ENCODE data around the gene PARD3. TPM values are rescaled to one million over a fixed set of nuclear protein-coding genes. Genes with fewer than 3 reads are reported as not detected.

The PARD3 gene
- total RNA-seq, 2 donors from 2014 or later, result 32.0 to 61.9 TPM

DNA sequence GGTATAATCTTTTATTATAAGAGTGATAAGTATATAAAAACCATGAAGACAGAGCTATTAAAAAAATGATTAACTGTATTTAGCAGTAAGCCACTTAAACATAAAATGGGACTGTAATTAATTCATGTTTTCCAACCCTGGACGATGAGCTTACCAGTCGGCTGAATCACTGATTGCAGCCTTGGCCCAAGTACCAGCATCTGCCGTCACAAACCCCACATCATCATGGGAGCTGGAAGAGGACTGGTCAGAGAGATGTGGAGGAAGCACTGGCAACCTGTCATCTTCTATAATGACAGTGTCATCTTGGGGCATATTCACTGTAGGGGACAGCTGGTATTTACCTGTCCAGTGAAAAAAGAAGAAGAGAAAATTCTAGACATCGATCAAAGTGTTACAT, 473.6 kb downstream of the PARD3 start:
- Histone ChIP-seq H3K4me3 (no peak overlapping the region), H3K9me3 (no peaks in the 10 kb centered on the region), H3K27ac (no peak overlapping the region), H3K36me3 (no peaks in the 10 kb centered on the region), H3K4me1 (replicated peaks) (no peaks in the 10 kb centered on the region), H3K27me3 (replicated peaks; ENCODE audit: insufficient read depth) (no peaks in the 10 kb centered on the region)
- TF ChIP-seq POLR2A (IDR thresholded peaks at IDR 0.05) (no peak), POLR2AphosphoS5 (IDR thresholded peaks at IDR 0.05) (no peak), CTCF (IDR thresholded peaks at IDR 0.05) (no peak)
- no peak for DNase-seq (ENCODE audit: low spot score)
- 85% methylated on average over 4 of the region's 4 CpGs for WGBS
- intact Hi-C loops (cut with DNase I), result no loop called here

DNA sequence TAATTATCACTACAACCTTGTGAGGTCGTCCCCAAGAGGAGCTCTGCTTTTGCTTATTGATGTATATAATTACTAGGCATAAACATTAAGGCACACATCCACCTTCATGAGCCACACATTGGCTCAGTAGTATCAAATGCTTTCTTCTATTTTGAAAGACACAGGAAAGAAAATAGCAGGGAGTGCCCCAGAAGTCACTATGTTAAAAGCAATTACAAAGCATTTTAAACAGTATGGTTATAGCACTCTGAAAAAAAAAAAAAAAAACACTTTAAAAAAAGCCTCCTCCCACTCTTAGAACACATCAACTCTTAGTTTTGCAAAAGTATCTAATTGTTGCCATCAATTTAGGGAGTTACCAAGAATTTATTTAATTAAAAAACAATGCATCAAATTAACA, 474.2 kb downstream of the PARD3 start:
- Histone ChIP-seq H3K36me3 (no peaks in the 10 kb centered on the region), H3K4me3 (no peak overlapping the region), H3K27me3 (replicated peaks; ENCODE audit: insufficient read depth) (no peaks in the 10 kb centered on the region), H3K9me3 (no peaks in the 10 kb centered on the region), H3K27ac (no peak overlapping the region), H3K4me1 (replicated peaks) (no peaks in the 10 kb centered on the region)
- WGBS, result 86% methylated on average over 1 of the region's 1 CpG
- TF ChIP-seq POLR2AphosphoS5 (IDR thresholded peaks at IDR 0.05) (no peak), CTCF (IDR thresholded peaks at IDR 0.05) (no peak), POLR2A (IDR thresholded peaks at IDR 0.05) (no peak)
- DNase-seq (ENCODE audit: low spot score), result no peak
- intact Hi-C loops (cut with DNase I), result no loop called here

DNA sequence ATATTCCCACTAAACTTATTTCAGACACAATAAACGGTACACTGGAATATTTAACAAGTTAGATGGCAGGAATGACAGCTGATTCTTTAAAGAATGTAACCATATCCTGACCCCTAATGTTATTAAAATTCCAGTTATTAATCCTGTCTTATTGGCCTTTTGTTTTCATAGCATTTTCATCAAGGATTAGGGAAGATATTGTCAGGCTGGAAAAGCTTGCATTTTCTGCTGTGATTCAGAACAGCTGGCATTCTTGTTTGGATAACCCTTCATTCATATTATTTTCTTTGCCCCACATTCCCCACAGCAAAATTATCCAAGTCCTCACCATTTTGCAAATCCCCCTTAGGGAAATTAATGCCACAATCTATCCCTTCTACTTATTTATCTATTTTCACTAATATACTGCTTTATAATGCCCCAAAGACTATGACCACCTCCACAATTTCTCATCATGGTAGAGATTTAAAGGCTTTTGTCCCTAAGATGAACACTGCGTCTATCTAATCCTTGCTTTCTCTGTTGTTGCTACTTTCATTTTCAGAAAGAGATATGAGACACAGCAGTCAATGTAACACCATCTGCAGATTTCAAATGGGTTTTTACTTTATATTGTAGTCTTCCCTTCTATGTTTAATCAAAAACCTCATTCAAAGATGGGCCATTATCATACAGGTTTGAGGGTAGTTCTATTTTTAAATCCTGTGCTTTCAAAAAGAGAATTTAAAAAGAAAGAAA, 475.1 kb downstream of the PARD3 start:
- no peak for TF ChIP-seq POLR2A (IDR thresholded peaks at IDR 0.05)
- no peak for TF ChIP-seq CTCF (IDR thresholded peaks at IDR 0.05)
- no peak for TF ChIP-seq POLR2AphosphoS5 (IDR thresholded peaks at IDR 0.05)
- no peak overlapping the region for H3K27ac ChIP-seq
- 75% methylated on average over 2 of the region's 2 CpGs for WGBS
- H3K36me3 ChIP-seq, result no peaks in the 10 kb centered on the region
- no peaks in the 10 kb centered on the region for H3K4me1 ChIP-seq (replicated peaks)
- no peak overlapping the region for H3K4me3 ChIP-seq
- no peaks in the 10 kb centered on the region for H3K9me3 ChIP-seq
- no peaks in the 10 kb centered on the region for H3K27me3 ChIP-seq (replicated peaks; ENCODE audit: insufficient read depth)
- intact Hi-C loops (cut with DNase I), result no loop called here
- DNase-seq (ENCODE audit: low spot score), result no peak

GRCh38 chr10:34337917-34338316, 477.2 kb downstream of the PARD3 start:
- no peak overlapping the region for H3K27ac ChIP-seq
- no peak for TF ChIP-seq POLR2A (IDR thresholded peaks at IDR 0.05)
- no peak for TF ChIP-seq POLR2AphosphoS5 (IDR thresholded peaks at IDR 0.05)
- no peak for TF ChIP-seq CTCF (IDR thresholded peaks at IDR 0.05)
- no peaks in the 10 kb centered on the region for H3K27me3 ChIP-seq (replicated peaks; ENCODE audit: insufficient read depth)
- no peak for DNase-seq (ENCODE audit: low spot score)
- WGBS, result 80% methylated on average over 3 of the region's 3 CpGs
- no peaks in the 10 kb centered on the region for H3K4me1 ChIP-seq (replicated peaks)
- intact Hi-C loops (cut with DNase I), result no loop called here
- no peak overlapping the region for H3K4me3 ChIP-seq
- H3K9me3 ChIP-seq, result no peaks in the 10 kb centered on the region
- H3K36me3 ChIP-seq, result no peaks in the 10 kb centered on the region
